Mesendoderm (in vitro differentiated cells): ENCODE measurements around the gene CYP46A1.

ENCODE experiments used
- DNase-seq: peaks from one replicate; pipeline ENCODE4 v3.0.0; 2013
- H2AK5ac ChIP-seq: 2 replicates; pipeline ENCODE4 v1.6.1; 2013; ENCODE audit warnings: low read length, inconsistent platforms
- H2BK120ac ChIP-seq: 2 replicates; pipeline ENCODE4 v1.6.1; 2013; ENCODE audit warnings: low read depth, mild to moderate bottlenecking, low read length, moderate library complexity, mixed read lengths
- H2BK15ac ChIP-seq: replicated peaks from 2 replicates; pipeline ENCODE4 v1.6.1; 2013; ENCODE audit warnings: low read depth, mild to moderate bottlenecking, moderate library complexity
- H2BK5ac ChIP-seq: 2 replicates; pipeline ENCODE4 v1.6.1; 2013; ENCODE audit warnings: low read length, inconsistent platforms
- H3K18ac ChIP-seq: 2 replicates; pipeline ENCODE4 v1.6.1; 2013; ENCODE audit warnings: mild to moderate bottlenecking, low read length, mixed read lengths
- H3K23ac ChIP-seq: one replicate; pipeline ENCODE4 v1.6.1; 2013; ENCODE audit warnings: low read length
- H3K27ac ChIP-seq: 2 replicates; pipeline ENCODE4 v1.5.1; 2013; ENCODE audit warnings: low read depth, mild to moderate bottlenecking, inconsistent platforms, low read length, moderate library complexity
- H3K27me3 ChIP-seq: 2 replicates; pipeline ENCODE4 v1.6.1; 2013; ENCODE audit warnings: low read length, control low read depth, mild to moderate bottlenecking, inconsistent platforms; ENCODE audit not compliant: insufficient read depth, poor library complexity
- H3K36me3 ChIP-seq: 2 replicates; pipeline ENCODE4 v1.6.1; 2013; ENCODE audit warnings: low read length, inconsistent platforms; ENCODE audit not compliant: control insufficient read depth, insufficient read depth
- H3K4ac ChIP-seq: one replicate; pipeline ENCODE4 v1.6.1; 2013; ENCODE audit warnings: low read depth, mild to moderate bottlenecking, low read length, moderate library complexity
- H3K4me1 ChIP-seq: 2 replicates; pipeline ENCODE4 v1.6.1; 2013; ENCODE audit warnings: low read depth, low read length, inconsistent platforms; ENCODE audit not compliant: control insufficient read depth
- H3K4me2 ChIP-seq: 2 replicates; pipeline ENCODE4 v1.6.1; 2013; ENCODE audit warnings: low read length
- H3K4me3 ChIP-seq: 2 replicates; pipeline ENCODE4 v1.5.1; 2013; ENCODE audit warnings: mild to moderate bottlenecking, low read length
- H3K56ac ChIP-seq: one replicate; pipeline ENCODE4 v1.6.1; 2013; ENCODE audit warnings: low read length
- H3K79me1 ChIP-seq: 2 replicates; pipeline ENCODE4 v1.6.1; 2013; ENCODE audit warnings: low read length, inconsistent platforms
- H3K79me2 ChIP-seq: 2 replicates; pipeline ENCODE4 v1.6.1; 2013; ENCODE audit warnings: mild to moderate bottlenecking, low read length; ENCODE audit not compliant: control insufficient read depth, insufficient read depth
- H3K9ac ChIP-seq: 2 replicates; pipeline ENCODE4 v1.6.1; 2013; ENCODE audit warnings: low read length, inconsistent platforms
- H4K5ac ChIP-seq: one replicate; pipeline ENCODE4 v1.6.1; 2013; ENCODE audit warnings: low read length
- H4K8ac ChIP-seq: one replicate; pipeline ENCODE4 v1.6.1; 2013; ENCODE audit warnings: low read depth, mild to moderate bottlenecking, control low read depth, low read length, moderate library complexity
- WGBS: extraction: QIAGEN DNeasy Blood & Tissue Kit; methylation state at CpG from one replicate; pipeline ENCODE4 v1.1.7; 2013; ENCODE audit warnings: low lambda C conversion rate, missing lambda C conversion rate; ENCODE audit not compliant: insufficient coverage; ENCODE audit errors: extremely low coverage; 5-methylcytosine and 5-hydroxymethylcytosine counted together

CYP46A1 gene

GRCh38 chr14:99668307-99669295, 15.5 kb upstream of the CYP46A1 start:
- Histone ChIP-seq H2BK5ac (no peak overlapping the region), H4K5ac (no peak overlapping the region), H2BK120ac (no peak overlapping the region), H3K27ac (no peak overlapping the region), H3K56ac (no peak overlapping the region), H3K36me3 (no peaks in the 10 kb centered on the region), H3K79me1 (no peaks in the 10 kb centered on the region), H3K27me3 (no peaks in the 10 kb centered on the region), H3K4me1 (peaks cover 14% of the 10 kb centered on the region), H2BK15ac (no peak overlapping the region), H3K4me2 (no peak overlapping the region), H3K4ac (no peak overlapping the region), H3K23ac (no peak overlapping the region), H4K8ac (no peak overlapping the region), H3K9ac (no peak overlapping the region), H3K18ac (no peak overlapping the region), H3K79me2 (no peaks in the 10 kb centered on the region), H2AK5ac (no peak overlapping the region), H3K4me3 (no peak overlapping the region)
- no peak for DNase-seq
- no CpG with 5 or more reads among the region's 27 CpGs for WGBS

DNA sequence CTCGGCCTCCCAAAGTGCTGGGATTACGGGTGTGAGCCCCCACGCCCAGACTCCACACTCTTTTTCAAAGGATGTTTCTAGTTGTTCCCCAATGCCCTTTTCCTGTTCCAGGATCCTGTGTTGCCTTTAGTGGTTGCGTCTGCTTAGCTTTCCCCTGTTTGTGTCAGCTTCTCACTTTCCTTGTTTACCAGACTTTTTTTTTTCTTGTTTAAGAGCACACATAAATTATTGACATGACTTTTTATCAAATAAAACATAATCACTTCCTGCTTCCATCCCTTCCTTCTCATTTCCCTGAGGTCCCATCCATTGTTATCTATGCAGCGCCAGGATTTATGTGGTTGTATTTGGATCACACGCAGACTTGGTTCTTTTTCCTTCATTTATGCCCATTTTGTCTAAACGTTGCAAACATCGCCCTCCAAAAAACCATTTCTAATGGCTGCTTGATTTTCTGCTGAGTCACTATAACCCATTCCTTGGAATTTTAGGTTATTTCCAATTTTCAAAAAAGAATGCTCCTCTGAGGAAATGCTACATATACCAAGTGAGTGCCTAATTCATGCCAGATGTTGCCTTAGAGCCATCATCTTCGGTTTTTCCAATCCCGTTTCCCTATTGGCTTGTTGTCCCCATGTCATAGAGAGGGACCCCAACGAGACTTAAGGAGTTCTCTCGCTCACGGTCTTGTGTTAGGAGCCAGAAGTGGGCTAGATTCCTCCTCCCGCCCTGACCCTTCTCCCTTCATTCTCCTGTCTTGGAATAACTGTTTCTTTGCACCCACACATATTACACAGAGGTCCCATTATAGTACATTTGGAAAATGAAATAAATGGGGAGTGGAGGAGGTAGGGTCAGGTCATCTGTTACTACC, 13.5 kb upstream of the CYP46A1 start:
- WGBS = no CpG with 5 or more reads among the region's 14 CpGs

DNA sequence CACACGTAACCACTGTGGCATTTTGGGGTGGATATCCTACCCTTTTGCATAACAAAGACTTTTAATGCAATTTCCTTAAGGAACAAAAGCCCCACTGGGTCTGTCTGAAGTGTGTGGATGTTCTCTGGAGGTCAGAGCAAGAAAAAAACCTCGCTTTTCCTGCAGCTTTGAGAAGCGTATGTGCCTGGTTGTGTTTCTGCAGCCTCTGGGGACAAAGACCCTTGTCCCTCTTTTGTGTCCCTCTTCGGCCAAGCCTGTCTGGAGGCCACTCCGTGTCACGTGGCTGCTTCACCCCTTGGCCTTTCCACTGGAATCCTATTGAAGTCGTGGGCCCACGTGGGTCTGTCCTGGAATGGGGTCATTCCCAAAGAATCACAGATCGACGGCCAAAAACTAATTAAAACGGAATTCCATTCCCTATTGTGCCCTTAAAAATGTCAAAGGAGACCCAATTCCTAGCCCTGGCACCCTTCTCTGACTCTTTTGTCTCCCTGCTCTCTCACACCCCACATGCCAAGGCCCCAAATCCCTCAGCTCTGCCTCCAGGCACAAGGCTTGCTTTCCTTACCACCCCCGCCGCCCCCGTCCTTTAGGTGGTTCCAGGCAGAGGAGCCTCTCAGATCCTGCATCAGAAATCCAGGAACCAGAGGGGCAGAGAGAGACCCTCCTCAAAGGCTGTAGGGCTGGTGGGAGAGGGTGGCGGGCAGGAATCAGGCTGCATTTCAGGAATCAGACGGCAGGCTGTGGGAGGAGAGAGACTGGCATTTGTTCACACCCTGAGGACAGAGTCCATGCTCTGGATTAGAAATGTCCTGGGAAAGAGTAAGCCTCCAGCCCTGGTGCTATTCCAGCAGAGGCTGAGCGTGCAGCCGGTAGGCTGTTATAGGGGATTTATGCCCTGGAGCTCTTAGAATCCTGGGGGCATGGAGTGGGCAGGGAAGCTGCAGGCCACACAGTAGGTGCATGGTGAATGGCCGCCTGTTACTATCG, 12.6 kb upstream of the CYP46A1 start:
- WGBS = no CpG with 5 or more reads among the region's 20 CpGs
- Histone ChIP-seq H2AK5ac (no peak overlapping the region), H3K4me3 (no peak overlapping the region), H3K79me2 (no peaks in the 10 kb centered on the region), H3K4me2 (no peak overlapping the region), H3K27ac (no peak overlapping the region), H3K79me1 (no peaks in the 10 kb centered on the region), H2BK5ac (no peak overlapping the region), H4K8ac (no peak overlapping the region), H3K36me3 (no peaks in the 10 kb centered on the region), H4K5ac (no peak overlapping the region), H3K4ac (no peak overlapping the region), H3K23ac (no peak overlapping the region), H2BK15ac (no peak overlapping the region), H3K56ac (peak overlapping the region; percentile 54), H3K4me1 (peaks cover 9% of the 10 kb centered on the region), H3K18ac (no peak overlapping the region), H2BK120ac (no peak overlapping the region), H3K9ac (peak overlapping the region; percentile 24), H3K27me3 (no peaks in the 10 kb centered on the region)
- peak; percentile 61 for DNase-seq

More for the DNA sequence above, 13.5 kb upstream of the CYP46A1 start:
- Histone ChIP-seq H2BK120ac (no peak overlapping the region), H3K4ac (no peak overlapping the region), H3K36me3 (no peaks in the 10 kb centered on the region), H4K5ac (no peak overlapping the region), H3K4me1 (peaks cover 9% of the 10 kb centered on the region), H2AK5ac (no peak overlapping the region), H3K56ac (no peak overlapping the region), H3K27ac (no peak overlapping the region), H3K27me3 (no peaks in the 10 kb centered on the region), H2BK15ac (no peak overlapping the region), H3K18ac (no peak overlapping the region), H3K4me2 (no peak overlapping the region), H3K79me1 (no peaks in the 10 kb centered on the region), H3K9ac (no peak overlapping the region), H3K23ac (no peak overlapping the region), H2BK5ac (no peak overlapping the region), H4K8ac (no peak overlapping the region), H3K79me2 (no peaks in the 10 kb centered on the region), H3K4me3 (no peak overlapping the region)
- DNase-seq = no peak

GRCh38 chr14:99672506-99673304, 11.4 kb upstream of the CYP46A1 start:
- H3K4me1 ChIP-seq = peaks cover 9% of the 10 kb centered on the region
- H3K56ac ChIP-seq = no peak overlapping the region
- H3K36me3 ChIP-seq = no peaks in the 10 kb centered on the region
- H2BK120ac ChIP-seq = no peak overlapping the region
- no peaks in the 10 kb centered on the region for H3K79me2 ChIP-seq
- H2BK15ac ChIP-seq = no peak overlapping the region
- H3K18ac ChIP-seq = no peak overlapping the region
- no peak overlapping the region for H2AK5ac ChIP-seq
- H2BK5ac ChIP-seq = no peak overlapping the region
- no peaks in the 10 kb centered on the region for H3K27me3 ChIP-seq
- no CpG with 5 or more reads among the region's 11 CpGs for WGBS
- H3K4me2 ChIP-seq = no peak overlapping the region
- DNase-seq = peak; percentile 53
- H3K9ac ChIP-seq = no peak overlapping the region
- H3K27ac ChIP-seq = no peak overlapping the region
- H3K4me3 ChIP-seq = no peak overlapping the region
- no peak overlapping the region for H3K23ac ChIP-seq
- H4K5ac ChIP-seq = no peak overlapping the region
- H3K79me1 ChIP-seq = no peaks in the 10 kb centered on the region
- H4K8ac ChIP-seq = no peak overlapping the region
- no peak overlapping the region for H3K4ac ChIP-seq
